ENCODE results near the gene PTOV1. TPM values are rescaled to one million over a fixed set of nuclear protein-coding genes. Genes with fewer than 3 reads are reported as not detected.

The PTOV1 gene
- total and polyA plus RNA-seq, 2 of the 8 experiments (the other 6 are each of a cell fraction or from before 2014, with no cell fraction given), result 147 to 251 TPM

- H2BK20ac ChIP-seq (ENCODE audit: low read length), result no peak overlapping the region
- H3K36me3 ChIP-seq (ENCODE audit: control insufficient read depth in 2 of 4, insufficient read depth in 4 of 4, low read length in 3 of 4), result peaks cover 21 to 73% (median 44%) of the 10 kb centered on the region in 4 experiments
- H2BK15ac ChIP-seq (ENCODE audit: low read length), result no peak overlapping the region
- peaks cover 50 to 64% of the 10 kb centered on the region in 2 experiments for H4K20me1 ChIP-seq (replicated peaks in 1 of 2; ENCODE audit: control insufficient read depth in 1 of 2, insufficient read depth in 2 of 2, low read length in 2 of 2)
- no peak overlapping the region for H3K27ac ChIP-seq (ENCODE audit: low read depth, low read length)
- POLR2A ChIA-PET (ENCODE audit: partially characterized antibody), result interaction anchor here (1.0 to 12.4 kb wide), 7 partner anchors 9 to 161 kb away, joined by 3 to 247 read pairs (median 6); partner anchors contain the start of genes AKT1S1, PNKP and TBC1D17
- H3K79me1 ChIP-seq (ENCODE audit: low read depth, low read length), result peaks cover 20% of the 10 kb centered on the region
- CTCF ChIA-PET (ENCODE audit: partially characterized antibody), result interaction anchor here (1.7 kb wide), 1 partner anchor 32 kb away, joined by 3 read pairs; no protein-coding TSS in a partner anchor
- no peak overlapping the region for H3K56ac ChIP-seq (replicated peaks; ENCODE audit: insufficient read length, low read depth, low read length)
- H3K9ac ChIP-seq (replicated peaks in 1 of 4; ENCODE audit: extremely low read depth in 1 of 4, low read depth in 3 of 4, low read length in 3 of 4), result no peak overlapping the region
- no peak overlapping the region for H3K14ac ChIP-seq (ENCODE audit: insufficient read length)
- peaks cover 6% of the 10 kb centered on the region; the same call in 1 of the 2 replicates for H3K23me2 ChIP-seq (ENCODE audit: low read depth, low read length)
- H3K79me2 ChIP-seq (ENCODE audit: control insufficient read depth in 1 of 2, insufficient read depth in 2 of 2, low read length in 2 of 2), result peaks cover 15 to 28% of the 10 kb centered on the region in 2 experiments
- no peak overlapping the region for H3K18ac ChIP-seq (ENCODE audit: extremely low read depth, low read length)
- no peak overlapping the region for H2AK5ac ChIP-seq (ENCODE audit: low read depth, low read length)
- no peak overlapping the region for H3K4me3 ChIP-seq (ENCODE audit: extremely low read depth in 1 of 4, insufficient read depth in 2 of 4, low read depth in 3 of 4, low read length in 4 of 4)
- WGBS, 2 experiments (ENCODE audit: extremely low coverage in 1 of 2, insufficient coverage in 1 of 2, insufficient read length in 1 of 2, insufficient replicate concordance in 2 of 2, low coverage in 1 of 2, low lambda C conversion rate in 2 of 2, missing lambda C conversion rate in 1 of 2), result 97% methylated on average over 8 of the region's 18 CpGs; no CpG with 5 or more reads in 1 of the 2 experiments
- H3K4me2 ChIP-seq (ENCODE audit: insufficient read depth in 1 of 2, low read depth in 2 of 2, low read length in 2 of 2), result no peak overlapping the region
- H2BK12ac ChIP-seq (ENCODE audit: low read depth, low read length), result no peak overlapping the region
- no peaks in the 10 kb centered on the region; a peak in 1 of 7 replicates for H3K27me3 ChIP-seq (replicated peaks in 1 of 4; ENCODE audit: control insufficient read depth in 3 of 4, extremely low read depth in 1 of 4, insufficient read depth in 3 of 4, low read length in 3 of 4)
- H2BK120ac ChIP-seq (replicated peaks; ENCODE audit: low read depth, low read length), result no peak overlapping the region
- peaks cover 0 to 12% (median 8%) of the 10 kb centered on the region in 4 experiments; a peak in 6 of 7 replicates for H3K4me1 ChIP-seq (replicated peaks in 1 of 4; ENCODE audit: control insufficient read depth in 3 of 4, insufficient read depth in 4 of 4, low read length in 3 of 4)
- no peak overlapping the region for H2AFZ ChIP-seq (ENCODE audit: low read length)
- no peak overlapping the region for H4K91ac ChIP-seq (replicated peaks; ENCODE audit: insufficient read length, low read length)
- no peak overlapping the region for H2BK5ac ChIP-seq (ENCODE audit: low read depth, low read length)
- H3K23ac ChIP-seq (ENCODE audit: insufficient read length), result no peak overlapping the region
- DNase-seq (ENCODE audit: low read depth in 1 of 2, low spot score in 2 of 2) (no peak), FAIRE-seq (no peak)
- H4K8ac ChIP-seq (ENCODE audit: extremely low read depth, insufficient read depth, low read length), result no peak overlapping the region
- H4K5ac ChIP-seq (ENCODE audit: insufficient read length, low read depth, low read length), result no peak overlapping the region
- no peak overlapping the region for H3K4ac ChIP-seq (replicated peaks; ENCODE audit: insufficient read length, low read depth, low read length)
- H3K9me3 ChIP-seq (ENCODE audit: insufficient read depth in 2 of 2, low read depth in 1 of 2, low read length in 1 of 2), result no peaks in the 10 kb centered on the region
- TF ChIP-seq BACH1 (IDR thresholded peaks at IDR 0.05; ENCODE audit: low read length) (no peak), ATF3 (IDR thresholded peaks at IDR 0.05; ENCODE audit: insufficient read depth, low read depth, low read length) (no peak), RFX5 (IDR thresholded peaks at IDR 0.05; ENCODE audit: borderline replicate concordance, low read depth, low read length) (no peak), SP2 (IDR thresholded peaks at IDR 0.05; ENCODE audit: low read length) (no peak), POLR2A (IDR thresholded peaks at IDR 0.05; ENCODE audit: control extremely low read depth in 1 of 2, low read depth in 2 of 2, low read length in 2 of 2) (peak in 1 of 2 experiments; percentile 45; a peak in 1 of 3 replicates), PHF8 (conservative IDR thresholded peaks at IDR 0.05; ENCODE audit: low read depth, low read length) (no peak), CTBP2 (IDR thresholded peaks at IDR 0.05; ENCODE audit: borderline replicate concordance, insufficient read depth, insufficient read length, low read length) (no peak), RBBP5 (IDR thresholded peaks at IDR 0.05; ENCODE audit: borderline replicate concordance, low read depth, low read length) (no peak), NANOG (IDR thresholded peaks at IDR 0.05; ENCODE audit: insufficient read depth, low read depth, low read length, poor library complexity, severe bottlenecking) (no peak)
Observed at GRCh38 chr19:49856574-49857021, 5.6 kb downstream of the PTOV1 start.

All from H1 (cell line).